ENCODE results near the gene ZNF598. TPM values are rescaled to one million over a fixed set of nuclear protein-coding genes. Genes with fewer than 3 reads are reported as not detected.
A peak's percentile ranks its signal among the peaks of the same experiment; 100 is the strongest.

ZNF598 gene
- total RNA-seq, 1 donor from 2014 or later, result 31.1 TPM

DNA sequence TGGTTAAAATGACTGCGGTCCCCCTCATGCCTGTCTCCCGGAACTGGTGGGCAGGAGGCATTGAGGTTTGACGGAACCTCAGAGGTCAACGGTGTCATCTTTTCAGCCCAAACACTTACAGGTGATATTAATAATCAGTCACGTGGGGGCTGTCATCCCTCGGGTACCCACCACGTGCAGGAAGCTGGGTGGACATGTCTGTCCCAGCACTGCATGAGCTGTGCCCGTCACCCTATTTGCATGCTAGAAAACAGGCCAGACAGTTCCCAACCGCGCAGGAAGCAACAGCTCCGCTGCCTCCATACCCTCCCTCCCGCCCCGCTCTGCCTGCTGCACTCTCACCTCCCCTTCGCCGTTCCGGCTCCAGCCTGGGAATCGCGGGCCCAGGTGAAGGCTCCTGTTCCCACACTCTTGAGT lies 18.5 kb downstream of the ZNF598 start:
- Histone ChIP-seq H3K27ac (no peak overlapping the region), H3K27me3 (peaks cover 16% of the 10 kb centered on the region), H3K4me1 (peaks cover 13 to 23% of the 10 kb centered on the region in 2 donors), H3K4me3 (peak overlapping the region in 1 of 2 donors; percentile 39), H3K9me3 (no peaks in the 10 kb centered on the region), H3K36me3 (peaks cover 5 to 7% of the 10 kb centered on the region in 2 donors)
- intact Hi-C loops (cut with DNase I), result no loop called here
- TF ChIP-seq, protein P1, sequence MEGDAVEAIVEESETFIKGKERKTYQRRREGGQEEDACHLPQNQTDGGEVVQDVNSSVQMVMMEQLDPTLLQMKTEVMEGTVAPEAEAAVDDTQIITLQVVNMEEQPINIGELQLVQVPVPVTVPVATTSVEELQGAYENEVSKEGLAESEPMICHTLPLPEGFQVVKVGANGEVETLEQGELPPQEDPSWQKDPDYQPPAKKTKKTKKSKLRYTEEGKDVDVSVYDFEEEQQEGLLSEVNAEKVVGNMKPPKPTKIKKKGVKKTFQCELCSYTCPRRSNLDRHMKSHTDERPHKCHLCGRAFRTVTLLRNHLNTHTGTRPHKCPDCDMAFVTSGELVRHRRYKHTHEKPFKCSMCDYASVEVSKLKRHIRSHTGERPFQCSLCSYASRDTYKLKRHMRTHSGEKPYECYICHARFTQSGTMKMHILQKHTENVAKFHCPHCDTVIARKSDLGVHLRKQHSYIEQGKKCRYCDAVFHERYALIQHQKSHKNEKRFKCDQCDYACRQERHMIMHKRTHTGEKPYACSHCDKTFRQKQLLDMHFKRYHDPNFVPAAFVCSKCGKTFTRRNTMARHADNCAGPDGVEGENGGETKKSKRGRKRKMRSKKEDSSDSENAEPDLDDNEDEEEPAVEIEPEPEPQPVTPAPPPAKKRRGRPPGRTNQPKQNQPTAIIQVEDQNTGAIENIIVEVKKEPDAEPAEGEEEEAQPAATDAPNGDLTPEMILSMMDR (IDR thresholded peaks at IDR 0.05), result no peak
- DNase-seq (ENCODE audit: low spot score in 2 of 2), result no peak

DNA sequence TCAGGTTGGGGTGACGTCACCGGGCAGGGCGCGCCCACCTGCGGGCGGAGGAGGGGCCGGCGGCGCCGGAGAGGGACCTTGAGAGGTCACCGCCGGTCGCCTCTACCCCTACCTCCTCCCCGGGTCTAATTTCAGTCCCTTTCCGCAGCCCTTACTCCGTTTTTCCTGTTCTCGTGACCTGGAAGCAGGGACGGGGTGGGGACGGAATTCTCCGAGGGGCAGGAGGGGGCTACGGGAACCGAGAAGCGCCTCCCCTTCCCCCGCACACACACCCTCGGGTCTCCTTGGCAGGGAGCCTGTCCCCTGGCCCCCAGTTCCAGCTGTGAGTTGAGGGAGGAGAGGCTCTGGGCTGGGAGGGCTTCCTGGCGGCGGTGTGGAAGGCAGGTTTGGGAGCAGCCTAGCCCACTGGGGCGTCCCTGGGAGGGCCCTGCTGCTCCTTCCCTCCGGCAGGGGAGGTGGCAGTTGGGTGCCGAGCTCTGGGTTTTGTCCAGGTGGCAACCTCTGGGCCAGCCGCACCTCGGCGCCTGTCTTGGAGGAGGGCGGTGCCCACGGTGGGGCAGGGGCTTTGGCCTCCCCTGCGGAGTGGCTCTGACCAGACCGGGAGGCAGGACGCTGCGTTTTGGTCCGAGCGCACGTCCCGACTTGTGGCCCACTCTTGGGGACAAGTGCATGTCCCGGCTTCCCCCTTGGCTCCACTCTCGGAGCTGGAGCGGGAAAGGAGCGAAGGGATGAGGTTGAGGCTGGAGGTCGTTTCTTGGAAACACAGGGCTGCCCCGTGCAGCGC lies 19.1 kb downstream of the ZNF598 start:
- H3K4me3 ChIP-seq, result peak overlapping the region in 1 of 2 donors; percentile 39
- H3K9me3 ChIP-seq, result no peaks in the 10 kb centered on the region
- intact Hi-C loops (cut with DNase I), result no loop called here
- H3K36me3 ChIP-seq, result peaks cover 11 to 13% of the 10 kb centered on the region in 2 donors
- H3K27ac ChIP-seq, result no peak overlapping the region
- TF ChIP-seq, protein P1 (IDR thresholded peaks at IDR 0.05), result no peak
- H3K4me1 ChIP-seq, result peaks cover 13 to 25% of the 10 kb centered on the region in 2 donors
- no peak for DNase-seq (ENCODE audit: low spot score in 2 of 2)
- H3K27me3 ChIP-seq, result peaks cover 16% of the 10 kb centered on the region

DNA sequence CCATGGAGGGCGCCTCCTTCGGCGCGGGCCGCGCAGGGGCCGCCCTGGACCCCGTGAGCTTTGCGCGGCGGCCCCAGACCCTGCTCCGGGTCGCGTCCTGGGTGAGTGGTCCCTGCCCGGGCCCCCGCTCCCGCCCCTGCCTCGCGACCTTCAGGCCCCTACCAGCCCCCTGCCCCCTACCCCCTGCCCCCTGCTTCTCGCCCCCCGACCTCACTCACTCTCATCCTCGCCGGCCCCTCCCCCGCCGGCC lies 19.6 kb downstream of the ZNF598 start:
- H3K27ac ChIP-seq, result no peak overlapping the region
- TF ChIP-seq, protein P1 (IDR thresholded peaks at IDR 0.05), result no peak
- DNase-seq (ENCODE audit: low spot score in 2 of 2), result no peak
- peaks cover 16% of the 10 kb centered on the region for H3K27me3 ChIP-seq
- H3K36me3 ChIP-seq, result peaks cover 14 to 16% of the 10 kb centered on the region in 2 donors
- H3K4me3 ChIP-seq, result peak overlapping the region in 1 of 2 donors; percentile 39
- intact Hi-C loops (cut with DNase I), result no loop called here
- H3K4me1 ChIP-seq, result peaks cover 16 to 30% of the 10 kb centered on the region in 2 donors
- H3K9me3 ChIP-seq, result no peaks in the 10 kb centered on the region

DNA sequence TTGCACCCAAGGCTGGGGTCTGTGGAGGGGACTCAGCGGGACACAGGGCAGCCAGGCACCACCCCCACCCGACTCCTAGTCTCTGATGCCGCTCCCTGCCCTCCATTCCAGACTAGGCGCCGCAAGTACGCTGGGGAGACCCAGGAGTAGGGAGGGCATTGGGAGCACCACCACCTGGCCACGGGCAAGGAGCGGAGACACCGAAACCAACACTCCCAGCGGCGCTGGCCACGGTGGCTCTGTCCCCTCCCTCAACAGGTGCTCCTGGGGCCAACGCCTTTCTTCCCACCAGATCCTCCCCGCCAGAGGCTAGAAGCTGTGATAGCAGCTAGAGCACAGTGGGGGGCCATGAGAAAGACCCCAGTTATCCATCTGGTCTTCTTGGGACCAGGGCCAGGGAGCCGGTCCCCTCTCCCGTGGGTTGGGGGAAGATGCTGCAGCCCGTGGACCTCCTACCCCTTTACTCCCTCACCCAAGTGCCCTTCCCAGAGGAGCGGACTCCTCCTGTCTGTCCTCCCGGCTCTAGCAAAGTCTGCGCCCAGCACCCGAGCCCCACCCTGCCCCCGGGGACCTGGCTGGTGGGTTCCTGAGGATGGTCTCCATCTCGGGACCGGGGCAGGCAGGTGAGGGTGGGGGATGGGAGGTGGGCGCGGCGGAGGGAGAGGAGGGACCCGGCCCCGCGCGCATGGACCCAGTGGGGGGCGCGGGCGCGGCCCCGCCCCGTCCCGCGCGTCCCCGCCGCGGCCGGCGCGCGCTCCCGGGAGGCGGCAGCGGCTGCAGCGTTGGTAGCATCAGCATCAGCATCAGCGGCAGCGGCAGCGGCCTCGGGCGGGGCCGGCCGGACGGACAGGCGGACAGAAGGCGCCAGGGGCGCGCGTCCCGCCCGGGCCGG lies 20.2 kb downstream of the ZNF598 start, which contains the start of gene SYNGR3:
Gene SYNGR3, plus strand, starts transcription at position 762 of the 892 bp plus-strand sequence. CDS start 133 bp downstream, outside the sequence.
- DNase-seq (ENCODE audit: low spot score in 2 of 2), result no peak
- Histone ChIP-seq H3K36me3 (peaks cover 14 to 16% of the 10 kb centered on the region in 2 donors), H3K4me1 (peaks cover 20 to 35% of the 10 kb centered on the region in 2 donors), H3K27me3 (peaks cover 16% of the 10 kb centered on the region), H3K27ac (no peak within 1 kb of the TSS), H3K4me3 (peak within 1 kb of the TSS in 1 of 2 donors; percentile 39), H3K9me3 (no peaks in the 10 kb centered on the region)
- TF ChIP-seq, protein P1 (IDR thresholded peaks at IDR 0.05), result no peak
- intact Hi-C loops (cut with DNase I), result no loop called here

DNA sequence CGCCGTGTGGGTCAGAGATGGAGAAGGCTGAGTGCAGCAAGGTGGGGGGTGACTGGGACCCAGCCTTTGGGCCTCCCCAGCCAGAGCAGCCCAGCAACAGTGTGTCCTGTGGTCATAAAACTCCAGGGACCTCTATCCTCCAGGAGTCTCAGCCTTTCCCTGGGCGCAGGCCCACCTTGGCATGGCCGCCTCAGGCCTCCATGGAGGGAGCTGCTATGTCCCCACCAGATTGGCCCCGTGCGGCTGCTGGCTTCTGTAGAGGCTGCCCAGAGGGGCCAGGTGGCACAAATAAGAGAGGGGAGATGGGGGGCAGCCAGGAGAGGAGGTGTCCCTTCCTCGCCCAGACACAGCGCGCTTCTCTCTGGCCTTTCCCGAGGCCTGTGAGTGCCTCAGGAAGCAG lies 22.4 kb downstream of the ZNF598 start:
- no peak for DNase-seq (ENCODE audit: low spot score in 2 of 2)
- Histone ChIP-seq H3K4me1 (peaks cover 19 to 34% of the 10 kb centered on the region in 2 donors), H3K9me3 (no peaks in the 10 kb centered on the region), H3K36me3 (peaks cover 14 to 16% of the 10 kb centered on the region in 2 donors), H3K27me3 (peaks cover 16% of the 10 kb centered on the region), H3K4me3 (no peak overlapping the region), H3K27ac (no peak overlapping the region)
- intact Hi-C loops (cut with DNase I), result no loop called here
- TF ChIP-seq, protein P1 (IDR thresholded peaks at IDR 0.05), result no peak

Data from ascending aorta (tissue), 2 donors.